Anterior cingulate cortex (tissue), 58 donors: ENCODE results near the gene MPPED2.

Experiments used
- DNase-seq, 58 donors: peaks; one replicate each; lab custom pipeline; 2025; lab: John Stamatoyannopoulos, UW

Gene MPPED2

GRCh38 chr11:30489076-30489475 lies 97.1 kb downstream of the MPPED2 start:
- no peak for DNase-seq

- peak in 3 of 58 donors; percentile 3 to 50 (median 14) for DNase-seq
These were observed 97.7 kb downstream of the MPPED2 start for GRCh38 chr11:30488304-30488998.

- DNase-seq = peak in 10 of 58 donors; percentile 7 to 54 (median 18)
These were observed 98.8 kb downstream of the MPPED2 start for GRCh38 chr11:30487200-30487898.

- no peak for DNase-seq
These were observed 100.4 kb downstream of the MPPED2 start for GRCh38 chr11:30485756-30486155.

GRCh38 chr11:30485222-30485621 lies 100.9 kb downstream of the MPPED2 start:
- DNase-seq = no peak

GRCh38 chr11:30483056-30483455 lies 103.1 kb downstream of the MPPED2 start:
- DNase-seq = no peak

GRCh38 chr11:30481796-30482195 lies 104.4 kb downstream of the MPPED2 start:
- peak in 2 of 58 donors; percentile 5 to 34 for DNase-seq

GRCh38 chr11:30481330-30481729 lies 104.8 kb downstream of the MPPED2 start:
- no peak for DNase-seq

- no peak for DNase-seq
These were observed 106.3 kb downstream of the MPPED2 start for GRCh38 chr11:30479899-30480298.

- DNase-seq = peak in 1 of 58 donors; percentile 11
These were observed 107.2 kb downstream of the MPPED2 start for GRCh38 chr11:30478923-30479322.

- DNase-seq = no peak
These were observed 109.1 kb downstream of the MPPED2 start for GRCh38 chr11:30477061-30477460.

- no peak for DNase-seq
These were observed 111.8 kb downstream of the MPPED2 start for GRCh38 chr11:30474151-30474954.

GRCh38 chr11:30471244-30471643 lies 114.9 kb downstream of the MPPED2 start:
- no peak for DNase-seq

- no peak for DNase-seq
These were observed 117.3 kb downstream of the MPPED2 start for GRCh38 chr11:30468881-30469280.

- DNase-seq = no peak
These were observed 119.0 kb downstream of the MPPED2 start for GRCh38 chr11:30467176-30467575.

- DNase-seq = no peak
These were observed 120.5 kb downstream of the MPPED2 start for GRCh38 chr11:30465623-30466022.

- no peak for DNase-seq
These were observed 121.0 kb downstream of the MPPED2 start for GRCh38 chr11:30465192-30465591.

- no peak for DNase-seq
These were observed 122.9 kb downstream of the MPPED2 start for GRCh38 chr11:30463266-30463665.

- no peak for DNase-seq
These were observed 123.7 kb downstream of the MPPED2 start for GRCh38 chr11:30462421-30462820.

GRCh38 chr11:30459821-30460220 lies 126.3 kb downstream of the MPPED2 start:
- peak in 1 of 58 donors; percentile 4 for DNase-seq

GRCh38 chr11:30459306-30459705 lies 126.8 kb downstream of the MPPED2 start:
- DNase-seq = no peak
